Measurements from ENCODE around the gene ZNHIT1.

DNA sequence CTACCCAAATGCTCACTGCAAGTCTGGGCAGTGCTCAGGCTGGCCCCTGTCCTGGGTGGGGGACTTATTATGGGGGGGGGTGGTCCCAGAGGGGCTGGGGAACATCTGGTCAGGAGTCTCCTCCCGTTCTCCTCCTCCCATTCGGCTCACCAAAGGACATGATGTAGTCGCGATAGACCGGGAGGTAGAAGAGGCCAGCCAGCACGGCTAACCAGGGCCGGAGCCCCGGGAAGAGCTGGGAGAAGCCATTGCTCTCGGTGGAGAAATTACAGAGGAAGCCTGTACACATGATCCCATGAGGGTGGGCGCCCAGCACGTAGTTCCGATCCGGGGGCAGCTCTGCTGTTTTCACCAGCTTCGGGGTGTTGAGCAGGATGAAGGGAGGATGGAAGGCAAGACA is 19.5 kb upstream of the ZNHIT1 start:
- TF ChIP-seq, protein P1, sequence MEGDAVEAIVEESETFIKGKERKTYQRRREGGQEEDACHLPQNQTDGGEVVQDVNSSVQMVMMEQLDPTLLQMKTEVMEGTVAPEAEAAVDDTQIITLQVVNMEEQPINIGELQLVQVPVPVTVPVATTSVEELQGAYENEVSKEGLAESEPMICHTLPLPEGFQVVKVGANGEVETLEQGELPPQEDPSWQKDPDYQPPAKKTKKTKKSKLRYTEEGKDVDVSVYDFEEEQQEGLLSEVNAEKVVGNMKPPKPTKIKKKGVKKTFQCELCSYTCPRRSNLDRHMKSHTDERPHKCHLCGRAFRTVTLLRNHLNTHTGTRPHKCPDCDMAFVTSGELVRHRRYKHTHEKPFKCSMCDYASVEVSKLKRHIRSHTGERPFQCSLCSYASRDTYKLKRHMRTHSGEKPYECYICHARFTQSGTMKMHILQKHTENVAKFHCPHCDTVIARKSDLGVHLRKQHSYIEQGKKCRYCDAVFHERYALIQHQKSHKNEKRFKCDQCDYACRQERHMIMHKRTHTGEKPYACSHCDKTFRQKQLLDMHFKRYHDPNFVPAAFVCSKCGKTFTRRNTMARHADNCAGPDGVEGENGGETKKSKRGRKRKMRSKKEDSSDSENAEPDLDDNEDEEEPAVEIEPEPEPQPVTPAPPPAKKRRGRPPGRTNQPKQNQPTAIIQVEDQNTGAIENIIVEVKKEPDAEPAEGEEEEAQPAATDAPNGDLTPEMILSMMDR (IDR thresholded peaks at IDR 0.05), result no peak
- no peak for TF ChIP-seq POLR2AphosphoS5 (IDR thresholded peaks at IDR 0.05; ENCODE audit: low read depth, low read length)
- TF ChIP-seq, protein P2, sequence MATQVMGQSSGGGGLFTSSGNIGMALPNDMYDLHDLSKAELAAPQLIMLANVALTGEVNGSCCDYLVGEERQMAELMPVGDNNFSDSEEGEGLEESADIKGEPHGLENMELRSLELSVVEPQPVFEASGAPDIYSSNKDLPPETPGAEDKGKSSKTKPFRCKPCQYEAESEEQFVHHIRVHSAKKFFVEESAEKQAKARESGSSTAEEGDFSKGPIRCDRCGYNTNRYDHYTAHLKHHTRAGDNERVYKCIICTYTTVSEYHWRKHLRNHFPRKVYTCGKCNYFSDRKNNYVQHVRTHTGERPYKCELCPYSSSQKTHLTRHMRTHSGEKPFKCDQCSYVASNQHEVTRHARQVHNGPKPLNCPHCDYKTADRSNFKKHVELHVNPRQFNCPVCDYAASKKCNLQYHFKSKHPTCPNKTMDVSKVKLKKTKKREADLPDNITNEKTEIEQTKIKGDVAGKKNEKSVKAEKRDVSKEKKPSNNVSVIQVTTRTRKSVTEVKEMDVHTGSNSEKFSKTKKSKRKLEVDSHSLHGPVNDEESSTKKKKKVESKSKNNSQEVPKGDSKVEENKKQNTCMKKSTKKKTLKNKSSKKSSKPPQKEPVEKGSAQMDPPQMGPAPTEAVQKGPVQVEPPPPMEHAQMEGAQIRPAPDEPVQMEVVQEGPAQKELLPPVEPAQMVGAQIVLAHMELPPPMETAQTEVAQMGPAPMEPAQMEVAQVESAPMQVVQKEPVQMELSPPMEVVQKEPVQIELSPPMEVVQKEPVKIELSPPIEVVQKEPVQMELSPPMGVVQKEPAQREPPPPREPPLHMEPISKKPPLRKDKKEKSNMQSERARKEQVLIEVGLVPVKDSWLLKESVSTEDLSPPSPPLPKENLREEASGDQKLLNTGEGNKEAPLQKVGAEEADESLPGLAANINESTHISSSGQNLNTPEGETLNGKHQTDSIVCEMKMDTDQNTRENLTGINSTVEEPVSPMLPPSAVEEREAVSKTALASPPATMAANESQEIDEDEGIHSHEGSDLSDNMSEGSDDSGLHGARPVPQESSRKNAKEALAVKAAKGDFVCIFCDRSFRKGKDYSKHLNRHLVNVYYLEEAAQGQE (IDR thresholded peaks at IDR 0.05; ENCODE audit: insufficient read depth in 1 of 2, low read depth in 2 of 2, low read length in 1 of 2), result no peak
